Activated gamma-delta T cell (primary cell): Measurements from ENCODE around the gene UCP3.

ENCODE experiments used
- DNase-seq: peaks from one replicate; lab custom pipeline; 2025; lab: John Stamatoyannopoulos, UW

The UCP3 gene

GRCh38 chr11:73977856-73978519 is 30.9 kb downstream of the UCP3 start:
- DNase-seq: no peak

GRCh38 chr11:73976451-73977151 is 32.3 kb downstream of the UCP3 start:
- no peak for DNase-seq

- DNase-seq: no peak
These were observed 33.5 kb downstream of the UCP3 start for GRCh38 chr11:73975479-73975757.

GRCh38 chr11:73974604-73975478 is 34.0 kb downstream of the UCP3 start:
- no peak for DNase-seq

- DNase-seq: no peak
These were observed 36.0 kb downstream of the UCP3 start for GRCh38 chr11:73972620-73973449.

GRCh38 chr11:73972187-73972586 is 36.7 kb downstream of the UCP3 start:
- DNase-seq: no peak

GRCh38 chr11:73971175-73971719 is 37.6 kb downstream of the UCP3 start:
- DNase-seq: no peak

GRCh38 chr11:73969991-73970800 is 38.7 kb downstream of the UCP3 start:
- no peak for DNase-seq

GRCh38 chr11:73969091-73969490 is 39.8 kb downstream of the UCP3 start:
- DNase-seq: no peak

- DNase-seq: no peak
These were observed 40.4 kb downstream of the UCP3 start for GRCh38 chr11:73968356-73968966.

- no peak for DNase-seq
These were observed 43.1 kb downstream of the UCP3 start for GRCh38 chr11:73965764-73966121.

- DNase-seq: no peak
These were observed 43.7 kb downstream of the UCP3 start for GRCh38 chr11:73965076-73965763.

GRCh38 chr11:73963861-73964260 is 45.0 kb downstream of the UCP3 start:
- no peak for DNase-seq

- no peak for DNase-seq
These were observed 46.7 kb downstream of the UCP3 start for GRCh38 chr11:73962101-73962705.

GRCh38 chr11:73961321-73961720 is 47.6 kb downstream of the UCP3 start:
- no peak for DNase-seq

GRCh38 chr11:73958521-73959141 is 50.3 kb downstream of the UCP3 start:
- no peak for DNase-seq

GRCh38 chr11:73957654-73958361 is 51.1 kb downstream of the UCP3 start:
- DNase-seq: no peak

- no peak for DNase-seq
These were observed 51.8 kb downstream of the UCP3 start for GRCh38 chr11:73956876-73957653.
